Bronchial epithelial cell (primary cell): ENCODE data around the gene ZNF846. TPM values are rescaled to one million over a fixed set of nuclear protein-coding genes. Genes with fewer than 3 reads are reported as not detected.
"Not testable (repeated sequence)": the region's sequence is repeated elsewhere in the genome, so short reads cannot be mapped to it uniquely, and the experiment has no call there.

ENCODE experiments used
- DNase-seq: peaks from one replicate; pipeline ENCODE4 v3.0.0-alpha.2; 2010; ENCODE audit warnings: low read depth
- FAIRE-seq: peaks from 2 replicates; lab custom pipeline; 2011; peaks lifted over from hg19 to GRCh38; lab: Jason Lieb, UNC
- H3K27me3 ChIP-seq: 2 replicates; pipeline ENCODE4 v1.5.1; 2011; ENCODE audit warnings: low read length; ENCODE audit not compliant: control insufficient read depth, insufficient read depth
- H3K36me3 ChIP-seq: 2 replicates; pipeline ENCODE4 v1.5.1; 2011; ENCODE audit warnings: low read length; ENCODE audit not compliant: control insufficient read depth, insufficient read depth
- H3K4me3 ChIP-seq: 2 replicates; pipeline ENCODE4 v1.5.1; 2011; ENCODE audit warnings: mild to moderate bottlenecking, low read depth, low read length, control low read depth
- CTCF ChIP-seq: IDR thresholded peaks from 2 replicates; pipeline ENCODE4 v1.5.1; 2011; ENCODE audit warnings: mild to moderate bottlenecking, moderate library complexity, low read length, control low read depth, inconsistent platforms; ENCODE audit not compliant: insufficient read depth, severe bottlenecking
- total RNA-seq: library from RNA; depleted of rRNA; stranded (reverse); fragments of >200 nt; gene quantifications from 2 replicates; pipeline ENCODE4 v1.2.1, GENCODE V29; 2014

ZNF846 gene
- total RNA-seq, 1 donor from 2014 or later, result 3.7 TPM

- no peaks in the 10 kb centered on the region for H3K27me3 ChIP-seq
- DNase-seq (peak; percentile 80), FAIRE-seq (no peak)
- TF ChIP-seq CTCF, result no peak
- peak overlapping the region; percentile 79 for H3K4me3 ChIP-seq
- no peaks in the 10 kb centered on the region for H3K36me3 ChIP-seq
Observed at GRCh38 chr19:9792206-9793070, 23.9 kb upstream of the ZNF846 start.

DNA sequence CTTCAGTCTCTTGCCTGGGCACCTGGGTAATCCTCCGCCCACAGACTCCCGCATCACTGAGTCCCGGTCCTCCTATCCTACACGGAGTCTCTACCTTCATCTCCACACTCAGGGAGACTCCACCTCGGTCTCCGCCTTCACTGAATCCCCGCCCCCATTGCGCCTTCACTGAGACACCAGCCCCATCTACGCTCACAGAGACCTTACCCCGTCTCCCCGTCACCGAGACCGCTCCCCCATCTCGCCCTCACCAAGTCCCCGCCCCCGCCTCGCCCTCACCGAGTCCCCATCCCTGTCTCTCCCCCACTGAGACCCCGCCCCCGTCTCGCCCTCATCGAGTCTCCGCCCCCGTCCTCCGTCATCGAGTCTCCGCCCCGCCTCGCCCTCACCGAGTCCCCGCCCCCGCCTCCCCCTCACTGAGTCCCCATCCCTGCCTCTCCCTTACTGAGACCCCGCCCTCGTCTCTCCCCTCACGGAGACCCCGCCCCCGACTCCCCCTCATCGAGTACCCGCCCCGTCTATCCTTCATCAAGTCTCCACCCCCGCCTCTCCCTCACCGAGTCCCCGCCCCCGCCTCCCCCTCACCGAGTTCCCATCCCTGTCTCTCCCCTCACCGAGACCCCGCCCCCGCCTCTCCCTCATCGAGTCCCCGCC is 23.1 kb upstream of the ZNF846 start:
- Histone ChIP-seq H3K4me3 (peak overlapping the region; percentile 79), H3K36me3 (no peaks in the 10 kb centered on the region), H3K27me3 (no peaks in the 10 kb centered on the region)
- TF ChIP-seq CTCF, result no peak
- FAIRE-seq, result no peak
- peak; percentile 92 for DNase-seq

GRCh38 chr19:9791073-9791367 is 22.5 kb upstream of the ZNF846 start:
- not testable (repeated sequence) for H3K27me3 ChIP-seq, DNase-seq, H3K36me3 ChIP-seq, FAIRE-seq
- peak overlapping the region; percentile 79 for H3K4me3 ChIP-seq

DNA sequence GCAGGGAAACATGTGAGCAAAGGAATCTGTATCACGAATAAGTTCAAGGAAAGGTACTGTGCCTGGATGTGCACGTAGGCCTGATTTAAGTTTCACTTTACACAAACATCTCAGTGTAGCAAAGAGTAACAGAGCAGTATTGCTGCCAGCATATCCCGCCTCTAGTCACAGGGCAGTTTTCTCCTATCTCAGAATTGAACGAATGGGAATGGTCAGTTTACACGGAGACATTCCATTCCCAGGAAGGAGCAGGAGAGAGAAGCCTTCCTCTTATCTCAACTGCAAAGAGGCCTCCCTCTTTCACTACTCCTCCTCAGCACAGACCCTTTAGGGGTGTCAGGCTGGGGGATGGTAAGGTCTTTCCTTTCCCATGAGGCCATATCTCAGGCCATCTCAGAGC is 21.0 kb upstream of the ZNF846 start:
- DNase-seq, H3K4me3 ChIP-seq, FAIRE-seq, H3K27me3 ChIP-seq, H3K36me3 ChIP-seq: not testable (repeated sequence)

- no peak for TF ChIP-seq CTCF
- DNase-seq (no peak), FAIRE-seq (no peak)
- no peak overlapping the region for H3K4me3 ChIP-seq
- H3K36me3 ChIP-seq, result no peaks in the 10 kb centered on the region
- no peaks in the 10 kb centered on the region for H3K27me3 ChIP-seq
Observed at GRCh38 chr19:9789066-9789465, 20.5 kb upstream of the ZNF846 start.

GRCh38 chr19:9788604-9789003 is 20.1 kb upstream of the ZNF846 start:
- not testable (repeated sequence) for DNase-seq, H3K4me3 ChIP-seq, FAIRE-seq, H3K36me3 ChIP-seq, H3K27me3 ChIP-seq

GRCh38 chr19:9786819-9787218 is 18.3 kb upstream of the ZNF846 start:
- H3K4me3 ChIP-seq, result no peak overlapping the region
- no peaks in the 10 kb centered on the region for H3K27me3 ChIP-seq
- no peak for DNase-seq
- no peak for FAIRE-seq
- TF ChIP-seq CTCF, result no peak
- no peaks in the 10 kb centered on the region for H3K36me3 ChIP-seq
